ENCODE data around the gene PEMT.

- TF ChIP-seq CTCF (IDR thresholded peaks at IDR 0.05) (no peak), POLR2A (IDR thresholded peaks at IDR 0.05) (no peak)
These were observed 98.9 kb downstream of the PEMT start for GRCh38 chr17:17492571-17492970.
